Hepatocyte (in vitro differentiated cells): ENCODE data around the gene CBR3. TPM values are rescaled to one million over a fixed set of nuclear protein-coding genes. Genes with fewer than 3 reads are reported as not detected.

Source experiments
- DNase-seq: peaks from one replicate; pipeline ENCODE4 v3.0.0-alpha.2; 2016; ENCODE audit warnings: low spot score
- H2AFZ ChIP-seq: fragments of 200-600 bp; sonication (generic); 2 replicates; pipeline ENCODE4 v1.6.0; 2016; ENCODE audit warnings: antibody characterized with exemption, mild to moderate bottlenecking
- H3K27ac ChIP-seq: fragments of 200-600 bp; sonication (generic); 2 replicates; pipeline ENCODE4 v1.5.1; 2016; ENCODE audit warnings: mild to moderate bottlenecking
- H3K27me3 ChIP-seq: fragments of 200-600 bp; sonication (generic); 2 replicates; pipeline ENCODE4 v1.6.1; 2016
- H3K36me3 ChIP-seq: fragments of 200-600 bp; sonication (generic); replicated peaks from 2 replicates; pipeline ENCODE4 v1.5.1; 2016; ENCODE audit warnings: low read depth; ENCODE audit not compliant: insufficient read depth
- H3K4me1 ChIP-seq: fragments of 200-600 bp; sonication (generic); 2 replicates; pipeline ENCODE4 v1.5.1; 2016; ENCODE audit warnings: mild to moderate bottlenecking, moderate library complexity; ENCODE audit not compliant: insufficient read depth
- H3K4me2 ChIP-seq: fragments of 200-600 bp; sonication (generic); 2 replicates; pipeline ENCODE4 v1.6.0; 2016
- H3K4me3 ChIP-seq: fragments of 200-600 bp; sonication (generic); 2 replicates; pipeline ENCODE4 v1.5.1; 2016; ENCODE audit warnings: mild to moderate bottlenecking
- H3K79me2 ChIP-seq: fragments of 200-600 bp; sonication (generic); 2 replicates; pipeline ENCODE4 v1.6.0; 2017; ENCODE audit warnings: mild to moderate bottlenecking
- H3K9me2 ChIP-seq: fragments of 200-600 bp; sonication (generic); replicated peaks from 2 replicates; pipeline ENCODE4 v1.6.0; 2017; ENCODE audit warnings: mild to moderate bottlenecking; ENCODE audit not compliant: insufficient read depth
- H3K9me3 ChIP-seq: fragments of 200-600 bp; sonication (generic); 2 replicates; pipeline ENCODE4 v1.5.1; 2016; ENCODE audit warnings: low read depth, mild to moderate bottlenecking
- H4K20me1 ChIP-seq: fragments of 200-600 bp; sonication (generic); 2 replicates; pipeline ENCODE4 v1.6.0; 2016; ENCODE audit warnings: mild to moderate bottlenecking; ENCODE audit not compliant: insufficient read depth, poor library complexity, severe bottlenecking
- EZH2 ChIP-seq: fragments of 200-600 bp; sonication (generic); IDR thresholded peaks from 2 replicates; pipeline ENCODE4 v1.6.1; 2016; ENCODE audit warnings: antibody characterized with exemption, mild to moderate bottlenecking, borderline replicate concordance
- EZH2phosphoT487 ChIP-seq: fragments of 200-600 bp; sonication (generic); IDR thresholded peaks from one replicate; pipeline ENCODE4 v1.6.1; 2018; ENCODE audit warnings: antibody characterized with exemption, mild to moderate bottlenecking, low read depth, moderate library complexity; ENCODE audit not compliant: unreplicated experiment, severe bottlenecking
- WGBS: methylation state at CpG from one replicate; pipeline ENCODE4 v1.1.6; 2016; ENCODE audit warnings: low lambda C conversion rate; ENCODE audit errors: missing lambda C conversion rate; 5-methylcytosine and 5-hydroxymethylcytosine counted together
- polyA plus RNA-seq: library from polyadenylated mRNA; unstranded; fragments of >200 nt; fragmentation: Nextera tagmentation; extraction: Ambion mirVana; gene quantifications from 2 replicates; pipeline ENCODE4 v1.2.1, GENCODE V29; 2016
- total RNA-seq: library from RNA; depleted of rRNA; stranded (reverse); fragments of >200 nt; gene quantifications from 2 replicates; pipeline ENCODE4 v1.2.3, GENCODE V29; 2014
- TF ChIP-seq, protein P1 (sequence below): fragments of 200-600 bp; sonication (generic); IDR thresholded peaks from 2 replicates; pipeline ENCODE4 v1.5.1; 2016; ENCODE audit warnings: antibody characterized with exemption, mild to moderate bottlenecking; ENCODE audit not compliant: poor library complexity

CBR3 gene
- total and polyA plus RNA-seq, 2 experiments from 2014 or later: 0.22 to 1.7 TPM

DNA sequence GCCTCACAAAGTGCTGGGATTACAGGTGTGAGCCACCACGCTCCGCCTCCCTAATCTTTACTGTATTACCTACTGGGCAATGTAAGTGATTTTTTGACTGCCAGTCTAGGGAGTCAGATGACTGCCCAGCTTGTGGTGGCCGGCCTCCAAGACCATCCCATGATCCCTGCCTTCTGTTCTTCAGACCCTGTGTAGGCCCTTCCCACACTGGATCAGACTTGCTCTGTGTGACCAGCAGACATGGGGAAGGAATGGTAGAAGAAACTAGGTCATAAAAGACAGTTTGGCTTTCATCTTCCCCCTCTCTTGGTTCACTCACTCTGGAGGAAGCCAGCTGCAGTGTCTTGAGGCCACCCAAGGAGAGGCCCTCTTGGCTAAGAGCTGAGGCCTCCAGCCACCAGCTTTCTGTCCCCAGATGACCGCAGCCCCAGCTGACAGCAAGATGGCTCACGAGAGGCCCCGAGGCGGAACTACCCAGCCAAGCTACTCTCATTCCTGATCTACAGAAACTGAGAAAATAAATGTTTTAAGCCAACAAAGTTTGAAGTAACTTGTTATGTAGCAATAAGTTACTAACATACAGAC lies 14.5 kb upstream of the CBR3 start:
- Histone ChIP-seq H3K36me3 (no peaks in the 10 kb centered on the region), H2AFZ (no peak overlapping the region)

DNA sequence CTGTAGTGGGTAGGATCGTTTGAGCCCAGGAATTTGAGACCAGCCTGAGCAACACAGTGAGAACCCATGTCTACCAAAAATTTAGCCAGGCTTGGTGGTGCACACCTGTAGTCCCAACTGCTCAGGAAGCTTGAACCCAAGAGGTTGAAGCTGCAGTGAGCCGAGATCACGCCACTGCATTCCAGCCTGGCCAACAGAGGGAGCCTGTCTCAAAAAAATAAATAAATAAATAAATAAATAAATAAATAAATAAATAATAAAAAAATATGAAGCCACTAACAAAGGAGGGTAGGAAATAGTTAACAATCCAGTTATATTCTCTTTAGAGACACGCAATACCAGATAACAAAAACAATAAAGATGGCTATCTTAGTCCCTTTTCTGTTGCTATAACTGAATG lies 11.9 kb upstream of the CBR3 start:
- Histone ChIP-seq H4K20me1 (no peaks in the 10 kb centered on the region), H3K79me2 (no peaks in the 10 kb centered on the region), H2AFZ (no peak overlapping the region), H3K4me3 (no peak overlapping the region), H3K4me2 (no peak overlapping the region), H3K27ac (no peak overlapping the region), H3K9me3 (no peaks in the 10 kb centered on the region), H3K27me3 (no peaks in the 10 kb centered on the region), H3K9me2 (no peaks in the 10 kb centered on the region), H3K36me3 (no peaks in the 10 kb centered on the region), H3K4me1 (no peaks in the 10 kb centered on the region)
- TF ChIP-seq, protein P1, sequence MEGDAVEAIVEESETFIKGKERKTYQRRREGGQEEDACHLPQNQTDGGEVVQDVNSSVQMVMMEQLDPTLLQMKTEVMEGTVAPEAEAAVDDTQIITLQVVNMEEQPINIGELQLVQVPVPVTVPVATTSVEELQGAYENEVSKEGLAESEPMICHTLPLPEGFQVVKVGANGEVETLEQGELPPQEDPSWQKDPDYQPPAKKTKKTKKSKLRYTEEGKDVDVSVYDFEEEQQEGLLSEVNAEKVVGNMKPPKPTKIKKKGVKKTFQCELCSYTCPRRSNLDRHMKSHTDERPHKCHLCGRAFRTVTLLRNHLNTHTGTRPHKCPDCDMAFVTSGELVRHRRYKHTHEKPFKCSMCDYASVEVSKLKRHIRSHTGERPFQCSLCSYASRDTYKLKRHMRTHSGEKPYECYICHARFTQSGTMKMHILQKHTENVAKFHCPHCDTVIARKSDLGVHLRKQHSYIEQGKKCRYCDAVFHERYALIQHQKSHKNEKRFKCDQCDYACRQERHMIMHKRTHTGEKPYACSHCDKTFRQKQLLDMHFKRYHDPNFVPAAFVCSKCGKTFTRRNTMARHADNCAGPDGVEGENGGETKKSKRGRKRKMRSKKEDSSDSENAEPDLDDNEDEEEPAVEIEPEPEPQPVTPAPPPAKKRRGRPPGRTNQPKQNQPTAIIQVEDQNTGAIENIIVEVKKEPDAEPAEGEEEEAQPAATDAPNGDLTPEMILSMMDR: peak; percentile 20
- TF ChIP-seq EZH2phosphoT487: no peak
- TF ChIP-seq EZH2: no peak
- DNase-seq: no peak
- 51% methylated on average over 4 of the region's 4 CpGs for WGBS

More for the DNA sequence above, 14.5 kb upstream of the CBR3 start:
- Histone ChIP-seq H3K4me1 (no peaks in the 10 kb centered on the region), H3K9me3 (no peaks in the 10 kb centered on the region), H3K4me3 (no peak overlapping the region), H3K4me2 (no peak overlapping the region), H3K27me3 (no peaks in the 10 kb centered on the region), H3K27ac (no peak overlapping the region), H4K20me1 (no peaks in the 10 kb centered on the region), H3K9me2 (no peaks in the 10 kb centered on the region), H3K79me2 (no peaks in the 10 kb centered on the region)
- no peak for DNase-seq
- TF ChIP-seq, protein P1: no peak
- TF ChIP-seq EZH2 (no peak), EZH2phosphoT487 (no peak)
- 86% methylated on average over 7 of the region's 7 CpGs for WGBS

DNA sequence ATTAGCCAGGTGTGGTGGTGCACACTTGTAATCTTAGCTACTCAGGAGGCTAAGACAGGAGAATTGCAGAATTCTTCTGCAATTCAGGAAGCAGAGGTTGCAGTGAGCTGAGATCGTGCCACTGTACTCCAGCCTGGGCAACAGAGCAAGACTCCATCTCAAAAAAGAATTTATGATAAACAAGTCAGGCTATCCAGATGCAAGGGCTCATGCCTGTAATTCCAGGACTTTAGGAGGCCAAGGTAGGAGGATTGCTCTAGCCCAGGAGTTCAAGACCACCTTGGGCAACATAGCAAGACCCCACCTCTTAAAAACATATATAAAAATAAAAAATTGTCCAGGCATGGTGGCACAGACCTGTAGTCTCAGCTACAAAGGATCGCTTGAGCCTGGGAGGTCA lies 10.5 kb upstream of the CBR3 start:
- no peak for DNase-seq
- Histone ChIP-seq H3K27me3 (no peaks in the 10 kb centered on the region), H3K4me1 (no peaks in the 10 kb centered on the region), H3K79me2 (no peaks in the 10 kb centered on the region), H4K20me1 (no peaks in the 10 kb centered on the region), H3K4me3 (no peak overlapping the region), H3K9me3 (no peaks in the 10 kb centered on the region), H3K36me3 (no peaks in the 10 kb centered on the region), H3K4me2 (no peak overlapping the region), H3K9me2 (no peaks in the 10 kb centered on the region), H3K27ac (no peak overlapping the region), H2AFZ (no peak overlapping the region)
- TF ChIP-seq EZH2 (no peak), EZH2phosphoT487 (no peak)
- TF ChIP-seq, protein P1: no peak
- WGBS: 65% methylated on average over 2 of the region's 2 CpGs
